NCI-H1092 treated with DMSO at 0.1 percent for 48 hours (cell line): ENCODE data around the gene MZB1.
"Not testable (repeated sequence)": the region's sequence is repeated elsewhere in the genome, so short reads cannot be mapped to it uniquely, and the experiment has no call there.

Source experiments
- DNase-seq: peaks from one replicate; lab custom pipeline; 2025; lab: John Stamatoyannopoulos, UW

Gene MZB1

DNA sequence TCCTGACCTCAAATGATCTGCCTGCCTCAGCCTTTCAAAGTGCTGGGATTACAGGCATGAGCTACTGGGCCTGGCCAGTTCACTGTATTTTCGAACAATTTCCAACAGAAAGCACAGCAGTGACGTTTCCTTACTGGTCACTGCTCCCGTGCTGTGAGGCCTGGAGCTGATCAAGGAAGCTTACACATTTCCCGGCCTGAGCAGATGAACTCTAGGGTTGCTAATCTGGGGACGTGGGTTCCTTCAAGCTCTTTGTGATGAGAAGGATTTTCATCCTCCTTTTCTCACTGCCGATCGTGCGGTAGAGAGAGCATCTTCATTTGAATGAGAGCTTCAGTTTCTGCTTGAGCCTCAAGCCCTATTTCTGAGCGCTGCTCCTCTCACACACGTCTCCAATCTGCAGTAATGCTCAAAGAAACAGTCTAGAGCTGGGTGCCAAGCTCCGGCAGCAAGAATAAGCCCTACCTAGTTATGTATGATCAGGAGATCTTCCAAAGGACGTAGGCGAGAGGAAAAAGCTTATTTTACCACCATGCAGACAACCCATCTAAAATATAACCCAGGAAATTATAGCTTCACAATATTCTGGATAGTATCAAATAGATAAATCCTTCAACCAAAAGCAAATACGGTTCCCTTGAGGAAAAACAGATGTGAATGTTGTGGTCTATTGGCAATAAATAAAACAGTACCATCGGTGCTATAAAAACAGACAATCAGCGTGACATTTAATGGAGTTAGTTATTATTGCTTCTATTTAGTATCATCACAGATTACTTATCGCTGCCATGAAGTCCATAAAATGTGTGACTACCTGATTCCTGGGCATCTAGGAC lies 21.5 kb upstream of the MZB1 start:
- no peak for DNase-seq

DNA sequence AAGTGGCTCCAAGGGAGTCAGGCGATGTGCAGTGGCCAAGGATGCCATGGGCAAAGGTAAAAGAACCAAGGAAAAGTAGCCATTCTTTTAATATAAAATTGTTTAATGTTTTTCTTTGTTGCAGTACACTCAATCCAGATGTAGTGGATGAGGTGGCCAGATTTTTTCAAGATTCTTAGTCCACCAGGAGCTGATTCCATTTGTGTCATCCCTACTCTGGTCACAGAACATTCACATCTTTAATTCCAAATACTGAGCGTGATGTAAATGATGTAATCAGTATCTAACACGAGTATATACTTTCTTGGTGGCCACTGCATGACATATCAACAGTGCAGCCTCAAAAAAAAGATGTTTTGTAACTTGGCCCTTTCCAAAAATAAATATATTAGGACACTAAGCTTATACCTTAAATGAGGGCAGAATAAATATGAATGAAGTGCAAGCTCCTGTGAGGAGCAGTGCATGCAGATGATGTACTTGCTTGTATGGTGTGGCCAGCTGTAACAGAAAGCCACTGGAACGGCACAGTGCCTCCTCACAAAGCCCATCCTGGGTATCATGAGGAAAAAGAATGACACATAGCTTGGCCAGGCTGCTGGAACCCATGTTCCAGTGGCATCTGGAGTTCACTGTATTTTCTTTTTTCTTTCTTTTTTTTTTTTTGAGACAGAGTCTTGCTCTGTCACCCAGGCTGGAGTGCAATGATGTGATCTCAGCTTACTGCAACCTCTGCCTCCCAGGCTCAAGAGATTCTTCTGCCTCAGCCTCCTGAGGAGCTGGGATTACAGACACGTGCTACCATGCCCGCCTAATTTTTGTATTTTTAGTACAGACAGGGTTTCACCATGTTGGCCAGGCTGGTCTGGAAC lies 20.6 kb upstream of the MZB1 start:
- DNase-seq, result no peak

DNA sequence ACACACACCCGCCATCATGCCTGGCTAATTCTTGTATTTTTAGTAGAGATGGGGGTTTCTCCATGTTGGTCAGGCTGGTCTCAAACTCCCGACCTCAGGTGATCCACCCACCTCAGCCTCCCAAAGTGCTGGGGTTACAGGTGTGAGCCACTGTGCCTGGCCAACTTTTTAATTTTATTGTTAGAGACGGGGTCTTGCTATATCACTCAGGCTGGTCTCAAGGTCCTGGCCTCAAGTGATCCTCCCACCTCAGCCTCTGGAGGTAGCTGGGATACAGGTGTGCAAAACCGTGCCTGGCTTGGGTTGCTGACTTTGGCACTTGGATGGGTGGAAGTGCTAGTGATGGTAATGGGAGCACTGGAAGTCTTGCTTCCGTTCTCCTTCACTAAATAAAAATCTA lies 19.4 kb upstream of the MZB1 start:
- DNase-seq, result not testable (repeated sequence)

DNA sequence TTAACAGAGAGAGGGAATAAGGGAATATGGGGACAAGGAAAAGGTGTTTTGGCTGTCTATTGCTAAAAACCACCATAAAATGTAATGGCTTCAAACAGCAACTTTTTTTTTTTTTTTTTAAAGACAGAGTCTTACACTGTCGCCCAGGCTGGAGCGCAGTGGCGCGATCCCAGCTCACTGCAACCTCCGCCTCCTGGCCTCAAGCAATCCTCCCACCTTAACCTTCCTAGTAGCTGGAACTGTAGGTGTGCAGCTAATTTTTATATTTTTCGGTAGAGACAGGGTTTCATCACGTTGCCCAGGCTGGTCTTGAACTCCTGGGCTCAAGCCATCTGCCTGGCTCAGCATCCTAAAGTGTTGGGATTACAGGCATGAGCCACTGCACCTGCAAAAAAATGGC lies 18.5 kb upstream of the MZB1 start:
- no peak for DNase-seq

DNA sequence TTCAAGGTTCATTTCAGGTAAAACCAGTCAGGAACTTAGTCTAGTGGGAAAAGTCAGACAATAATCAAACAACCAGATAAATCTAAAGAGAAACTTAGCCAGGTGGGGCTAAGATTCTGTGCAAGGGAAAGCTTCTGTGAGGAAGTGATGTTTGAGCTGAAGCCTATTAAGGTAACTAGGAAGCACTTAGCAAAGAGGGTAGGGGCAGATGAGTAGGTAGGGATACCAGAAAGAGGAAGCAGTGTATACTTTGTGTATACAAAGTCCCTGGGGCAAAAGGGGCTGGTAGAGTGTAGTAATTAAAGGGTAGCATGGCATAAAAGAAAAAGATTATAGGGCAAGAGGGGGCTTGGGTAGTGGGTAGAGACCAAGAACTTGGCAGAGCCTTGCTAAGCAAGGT lies 17.8 kb upstream of the MZB1 start:
- no peak for DNase-seq

DNA sequence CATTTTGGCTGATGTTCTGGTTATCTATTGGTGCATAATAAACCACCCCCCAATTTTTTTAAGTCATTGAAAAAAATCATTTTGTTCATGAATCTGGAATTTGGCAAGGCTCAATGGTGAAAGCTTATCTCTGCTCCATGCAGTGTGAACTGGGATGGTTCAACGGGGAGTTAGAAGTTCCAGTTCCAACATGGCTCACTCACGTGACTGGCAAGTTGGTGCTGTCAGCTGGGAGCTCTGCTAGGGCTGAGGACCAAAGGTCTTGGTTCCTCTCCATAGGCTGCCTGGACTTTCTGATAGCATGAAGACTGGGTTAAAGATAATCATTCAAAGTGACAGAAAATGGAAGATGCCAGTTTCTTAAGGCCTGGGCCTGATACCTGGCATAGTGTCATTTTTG lies 17.2 kb upstream of the MZB1 start:
- no peak for DNase-seq

DNA sequence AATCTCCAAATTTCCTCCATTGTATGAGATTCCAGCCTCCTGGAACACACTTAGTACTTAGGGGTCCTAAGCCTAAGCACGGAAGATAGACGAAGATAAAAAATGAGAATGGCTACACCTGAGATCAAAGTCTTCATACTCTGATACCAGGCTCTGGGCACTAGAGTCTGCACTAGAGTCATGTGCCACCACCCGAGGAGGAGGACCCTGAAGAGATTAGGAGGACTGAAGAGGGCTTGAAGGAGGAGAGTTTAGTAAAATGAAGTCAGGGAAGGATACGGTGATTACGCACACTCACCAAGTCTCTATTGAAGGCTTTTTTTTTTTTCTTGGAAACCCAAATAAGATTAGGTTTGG lies 14.7 kb upstream of the MZB1 start:
- no peak for DNase-seq

DNA sequence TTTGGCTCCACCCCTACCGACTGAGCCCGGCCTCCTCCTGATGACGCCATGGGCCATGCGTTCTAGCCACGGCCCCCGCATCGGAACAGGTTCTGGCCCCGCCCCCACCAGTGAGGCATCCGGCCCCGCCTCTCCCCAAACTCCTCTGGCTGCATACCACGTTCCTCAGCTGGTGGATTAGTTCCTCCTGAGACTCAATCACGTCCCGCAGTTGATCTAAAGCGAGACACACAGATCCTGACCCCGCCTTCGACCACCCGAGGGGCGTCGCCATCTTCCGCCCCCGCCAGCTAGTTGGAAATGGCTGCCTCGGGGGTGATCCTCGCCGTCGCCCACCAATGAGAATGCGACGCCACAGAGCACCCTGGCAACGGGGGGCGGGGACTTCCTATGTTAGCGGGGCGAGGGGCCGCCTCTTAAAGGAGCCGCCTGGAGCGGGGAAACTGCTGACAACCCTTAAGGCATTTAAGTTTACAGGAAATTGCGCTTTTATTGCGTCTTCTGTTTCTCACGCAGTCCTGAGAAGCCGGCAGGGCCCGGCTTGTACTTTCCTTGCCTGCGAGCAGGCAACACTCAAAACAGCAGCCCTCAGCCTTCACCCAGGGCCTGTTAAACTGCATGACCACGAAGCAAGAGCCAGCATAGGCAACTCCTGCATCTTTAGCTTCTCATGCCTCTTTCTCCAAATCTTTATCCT lies 14.2 kb upstream of the MZB1 start, which contains the start of gene SPATA24:
Gene SPATA24, minus strand, starts transcription at position 303 of the 697 bp plus-strand sequence. Its CDS starts 29 bp downstream, at position 274.
- DNase-seq, result peak; percentile 91

DNA sequence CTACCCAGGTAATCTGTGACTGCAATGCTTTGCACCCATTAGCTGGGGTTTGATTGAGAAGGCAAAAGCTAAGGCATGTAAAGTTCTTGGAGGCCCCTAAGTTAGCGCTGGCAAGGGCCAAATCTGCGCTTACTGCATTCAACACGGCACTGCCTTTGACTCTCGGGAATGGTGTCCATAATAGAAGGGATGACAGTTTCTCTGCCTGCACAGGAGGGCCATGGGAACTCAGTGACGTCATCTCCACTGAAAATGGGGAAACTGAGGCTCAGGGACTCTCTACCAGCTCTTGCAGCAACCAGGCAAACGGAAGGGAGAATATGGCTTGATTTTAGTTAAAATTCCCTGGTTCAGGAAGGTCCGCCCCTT lies 13.7 kb upstream of the MZB1 start:
- no peak for DNase-seq

DNA sequence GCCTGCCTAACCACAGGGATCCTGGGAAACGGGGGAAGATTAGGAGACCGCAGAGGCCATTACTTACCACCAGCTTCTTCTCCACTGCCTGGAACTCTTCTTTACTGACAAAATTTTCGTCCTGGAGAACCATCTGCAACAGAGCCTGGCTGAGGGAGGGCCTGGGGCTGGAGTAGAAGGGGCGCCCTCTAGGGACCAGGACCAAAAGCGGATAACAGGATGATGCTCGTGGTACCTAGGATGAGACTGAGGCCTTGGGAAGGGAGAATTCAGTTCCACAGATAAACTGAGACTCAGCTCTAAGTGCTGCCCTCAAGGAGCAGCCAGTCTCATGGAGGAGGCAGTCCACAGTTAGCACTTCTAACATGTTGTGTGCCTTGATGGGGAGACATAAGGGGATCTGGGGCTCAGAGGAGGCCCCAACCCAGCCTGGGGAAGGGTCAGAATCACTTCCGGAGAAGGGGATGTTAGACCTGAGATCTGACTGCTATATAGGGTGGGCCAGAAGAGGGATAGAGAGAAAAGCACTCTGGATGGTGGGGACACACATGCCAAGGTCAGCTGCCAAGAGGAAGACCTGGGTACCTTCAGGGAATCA lies 12.9 kb upstream of the MZB1 start:
- DNase-seq, result no peak

DNA sequence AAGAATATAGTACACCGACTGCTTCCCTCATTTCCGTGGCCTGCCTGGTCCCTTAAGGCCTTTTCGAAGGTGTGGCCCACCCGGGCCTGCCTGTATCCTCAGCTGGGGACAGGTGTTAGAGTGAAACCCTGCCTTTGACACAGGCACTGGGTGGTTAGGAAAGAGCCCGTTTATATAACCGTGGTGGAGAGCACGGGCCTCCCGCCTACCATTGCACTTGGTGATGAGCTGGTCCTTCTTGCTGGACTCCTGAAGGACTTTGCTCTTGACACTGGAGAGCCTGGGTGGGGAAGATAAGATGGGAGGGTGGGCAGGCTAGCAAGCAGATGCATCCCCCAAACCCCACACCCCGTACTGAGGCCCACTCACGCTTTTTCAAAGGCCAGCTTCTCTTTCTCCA lies 11.8 kb upstream of the MZB1 start:
- DNase-seq, result no peak

DNA sequence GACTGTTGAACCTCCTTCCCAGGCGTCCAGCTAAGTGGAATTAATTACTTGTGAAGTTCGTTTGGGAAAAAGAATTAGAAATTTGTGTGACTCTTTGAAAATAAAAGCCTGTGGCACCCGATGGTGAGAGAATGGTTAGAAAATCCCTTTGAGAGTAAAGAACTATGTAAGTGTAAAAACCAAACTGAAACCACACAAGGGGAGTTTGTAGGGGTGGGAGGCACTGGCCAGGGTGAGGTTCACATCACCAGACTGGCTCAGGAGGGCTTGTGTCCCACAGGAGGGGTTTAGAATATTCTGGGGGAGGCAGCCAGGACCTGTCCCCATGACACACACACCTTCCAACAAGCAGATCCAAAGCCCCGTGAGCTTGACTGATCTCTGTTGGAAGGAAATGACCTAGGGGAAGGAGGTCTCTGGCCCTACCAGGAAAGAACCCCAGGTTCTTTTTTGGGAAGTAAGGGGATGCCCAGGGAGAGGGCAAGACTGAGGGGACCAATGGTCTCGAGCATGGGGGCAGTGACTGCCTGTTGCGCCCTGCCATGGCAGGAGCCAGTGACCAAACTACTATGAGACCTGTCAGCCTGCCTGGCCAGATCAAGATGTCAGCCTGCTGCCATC lies 9.9 kb upstream of the MZB1 start:
- no peak for DNase-seq

DNA sequence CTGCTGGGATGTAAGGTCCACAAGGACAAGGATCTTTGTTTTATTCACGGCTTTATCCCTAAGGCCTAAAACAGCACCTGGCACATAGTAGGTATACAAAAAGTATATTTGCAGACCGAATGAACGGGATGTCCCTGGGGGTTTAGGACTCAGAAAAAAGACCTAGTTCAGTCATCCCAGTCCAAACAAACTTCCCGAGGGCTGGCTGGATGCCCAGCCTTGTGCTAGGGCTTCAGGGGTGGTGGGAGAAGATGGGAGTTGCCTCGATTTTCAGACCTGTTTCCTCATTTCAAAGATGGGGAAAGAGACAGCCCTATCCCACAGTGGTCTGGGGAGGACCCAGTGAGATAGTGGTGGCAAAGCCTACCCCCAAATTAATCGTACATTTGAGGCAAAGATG lies 8.2 kb upstream of the MZB1 start:
- DNase-seq, result no peak

DNA sequence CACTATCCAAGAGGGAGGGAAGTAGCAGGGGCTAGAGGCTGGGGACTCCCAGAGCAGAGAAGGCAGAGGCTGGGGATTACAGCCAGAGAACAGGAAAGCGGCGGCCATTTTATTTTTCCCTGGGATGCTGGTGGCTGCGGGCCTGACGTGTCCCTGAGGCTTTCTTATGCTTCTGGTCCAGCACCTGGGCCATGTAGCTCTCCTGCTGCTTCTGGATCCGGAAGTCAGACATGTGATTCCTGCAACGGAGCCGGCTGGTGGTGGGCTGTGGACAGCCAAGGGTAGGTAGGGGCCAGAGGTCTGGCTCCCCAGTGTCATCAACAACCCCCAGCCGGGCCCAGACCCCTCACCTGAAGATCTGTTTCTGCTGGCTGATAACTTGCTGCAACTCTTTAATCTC lies 7.0 kb upstream of the MZB1 start:
- no peak for DNase-seq

DNA sequence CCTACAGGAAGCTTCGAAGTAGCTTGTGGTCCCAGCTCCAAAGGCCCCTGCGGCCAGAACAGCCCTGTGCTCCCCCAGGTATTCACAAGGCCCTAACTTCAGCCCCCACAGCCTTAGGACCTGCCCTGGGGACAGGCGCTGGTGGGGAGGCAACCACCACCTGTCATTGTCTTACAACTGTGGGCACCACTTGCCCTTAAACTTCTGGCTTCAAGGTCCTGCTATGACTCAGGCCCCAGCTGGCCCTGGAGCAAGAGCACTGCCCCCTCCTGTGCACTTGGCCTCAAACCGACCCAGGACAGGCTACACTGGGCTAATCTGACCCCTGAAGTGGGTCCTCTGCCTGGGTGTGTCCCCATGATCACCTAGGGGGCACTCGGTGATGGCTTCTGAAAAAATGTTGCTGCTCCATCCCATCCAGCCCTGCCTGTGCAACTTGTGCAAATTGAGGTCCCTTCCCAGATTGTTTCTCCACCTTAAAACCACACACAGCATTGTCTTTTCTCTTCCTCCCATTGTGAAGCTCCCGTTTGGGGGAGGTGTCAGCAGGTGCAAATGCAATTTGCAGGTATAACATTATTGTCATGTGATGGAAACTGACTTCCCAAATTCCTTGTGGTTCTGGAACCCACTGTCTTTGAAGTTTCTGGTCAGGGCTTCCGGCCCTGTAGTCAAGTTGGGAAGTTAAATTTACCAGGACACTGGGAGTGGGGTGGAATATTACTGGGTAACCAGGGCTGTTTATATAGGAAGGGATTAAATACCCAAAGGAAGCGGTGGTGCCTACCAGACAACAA lies 6.3 kb upstream of the MZB1 start:
- no peak for DNase-seq

DNA sequence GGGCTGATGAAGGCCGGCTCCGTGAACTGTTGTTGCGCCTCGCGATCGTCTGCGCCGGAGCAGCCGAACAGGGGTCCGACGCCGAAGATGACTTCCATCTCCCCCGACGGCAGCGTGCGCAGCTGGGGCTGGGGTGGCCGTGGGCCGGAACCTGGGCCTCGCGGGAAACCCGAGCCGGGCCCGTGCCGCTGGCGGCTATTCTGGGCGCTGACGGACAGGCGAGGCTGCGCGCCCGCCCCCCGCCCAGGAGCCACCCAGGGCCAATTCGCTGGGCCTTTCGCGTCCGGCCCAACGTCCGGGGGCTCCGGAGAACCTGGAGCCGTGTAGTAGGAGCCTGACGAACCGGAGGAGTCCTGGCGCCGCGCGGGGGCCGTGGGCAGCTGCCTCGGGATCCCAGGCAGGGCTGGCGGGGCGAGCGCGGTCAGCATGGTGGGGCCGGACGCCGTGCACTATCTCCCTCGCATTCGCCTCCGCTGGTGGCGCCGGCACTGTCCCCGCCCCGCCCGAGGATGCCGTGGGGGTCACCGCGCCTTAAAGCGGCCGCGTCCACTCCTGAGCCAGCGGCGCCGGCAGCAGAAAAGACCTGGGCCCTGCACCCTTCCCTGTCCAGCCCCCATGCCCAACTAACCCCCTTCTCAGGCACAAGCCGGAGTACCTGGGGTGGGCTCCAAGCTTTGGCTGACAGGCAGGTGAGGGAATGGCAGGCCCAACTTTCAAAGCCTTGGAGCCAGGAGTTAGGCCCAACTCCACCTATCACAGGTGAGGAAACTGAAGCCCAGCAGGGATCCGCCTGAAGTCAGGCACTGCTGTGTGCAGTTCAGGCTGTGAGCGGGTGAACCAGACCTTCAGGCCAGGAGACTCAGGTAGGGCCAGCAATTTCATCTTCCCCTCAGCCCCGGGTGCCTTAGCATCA lies 5.2 kb upstream of the MZB1 start, which contains the start of gene PROB1:
Gene PROB1, minus strand, starts transcription at position 451 of the 913 bp plus-strand sequence. Its CDS starts 23 bp downstream, at position 428.
- DNase-seq, result no peak

DNA sequence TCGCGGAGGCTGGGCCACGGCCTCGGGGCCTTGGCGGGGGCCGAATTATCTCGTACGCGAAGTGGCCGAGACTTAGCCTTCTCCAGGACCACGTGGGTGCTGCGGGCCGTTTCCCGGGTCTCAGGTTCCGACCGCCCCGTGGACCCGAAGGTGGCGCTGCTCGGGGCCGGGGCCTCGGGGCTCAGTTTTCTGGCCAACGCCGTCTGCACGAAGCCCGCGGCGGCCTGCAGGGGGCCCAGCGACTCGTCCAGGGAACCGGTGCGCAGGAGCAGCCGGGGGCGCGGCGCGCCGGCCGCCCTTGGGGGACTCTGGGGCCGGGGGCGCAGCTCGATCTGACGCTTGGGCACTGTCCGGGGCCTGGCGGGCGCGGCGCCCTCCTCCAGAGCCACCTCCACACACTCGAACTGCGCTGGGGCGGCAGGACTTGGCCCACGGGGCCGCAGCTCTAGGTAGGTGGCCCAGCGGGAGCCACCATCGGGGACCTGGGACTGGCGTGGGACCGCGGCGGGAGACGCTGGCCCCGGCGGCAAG lies 4.5 kb upstream of the MZB1 start:
- DNase-seq, result no peak

DNA sequence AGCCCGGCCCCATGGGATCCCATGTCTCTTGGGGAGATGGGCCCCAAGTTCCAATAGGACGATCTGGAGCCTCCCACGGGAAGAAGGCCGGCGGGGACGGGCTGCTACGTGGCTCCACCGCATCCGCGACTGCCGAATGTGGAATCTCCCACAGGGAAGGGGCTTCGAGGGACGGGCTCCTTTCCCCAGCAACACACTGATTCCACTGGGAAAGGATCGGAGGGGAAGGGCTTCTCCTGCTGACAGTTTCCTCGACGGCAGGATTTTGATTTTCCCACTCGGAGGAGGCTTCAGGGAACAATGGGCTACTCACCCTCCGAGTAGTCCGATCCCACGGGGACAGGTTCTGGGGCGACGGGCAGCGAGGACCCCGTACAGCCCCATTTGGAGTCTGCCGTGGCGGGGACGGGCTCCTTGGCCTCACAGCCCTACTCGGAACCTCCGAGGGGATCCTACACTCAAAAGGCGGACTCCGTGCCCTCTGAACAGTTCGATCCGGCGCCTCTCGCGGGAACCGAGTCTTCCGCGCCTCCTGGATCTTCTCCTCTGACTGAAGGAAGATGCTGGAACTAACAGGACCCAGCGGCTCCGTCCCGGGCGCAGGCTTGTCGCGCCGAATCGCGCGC lies 3.9 kb upstream of the MZB1 start:
- no peak for DNase-seq
